IMR-90 (cell line): Measurements from ENCODE around the gene IL2RA. TPM values are rescaled to one million over a fixed set of nuclear protein-coding genes. Genes with fewer than 3 reads are reported as not detected.

Experiments
- ATAC-seq: fragments of 200-7000 bp; cut with Tn5 transposase; 2 replicates; pipeline ENCODE4 v1.9.1; 2020; ENCODE audit warnings: low read depth, mild to moderate bottlenecking, moderate library complexity
- BruUV-seq: library from RNA; stranded (reverse); fragments of 400-500 nt; replicated peaks from 2 replicates; lab custom pipeline; 2021; lab: Mats Ljungman, UMichigan
- CTCF ChIA-PET: fragments of 300-600 bp; formaldehyde crosslinking; extraction: SDS; loops from one replicate; lab custom pipeline; 2021; ENCODE audit warnings: antibody characterized with exemption; lab: Yijun Ruan, JAX
- POLR2A ChIA-PET: fragments of 300-600 bp; sonication (Branson Sonifier 250); formaldehyde crosslinking; loops from one replicate; lab custom pipeline; 2022; ENCODE audit warnings: antibody characterized with exemption; ENCODE audit not compliant: unreplicated experiment; lab: Charles Lee
- DNase-seq: peaks from one replicate; pipeline ENCODE4 v3.0.0; 2013
- H2AFZ ChIP-seq: replicated peaks from 2 replicates; pipeline ENCODE3; 2013; ENCODE audit warnings: low read length, mild to moderate bottlenecking; ENCODE audit not compliant: poor library complexity
- H2AK5ac ChIP-seq: 2 replicates; pipeline ENCODE4 v1.6.1; 2013; ENCODE audit warnings: low read depth, low read length, inconsistent platforms
- H2AK9ac ChIP-seq: replicated peaks from 2 replicates; pipeline ENCODE3; 2013; ENCODE audit warnings: mild to moderate bottlenecking, low read depth, low read length, moderate library complexity; ENCODE audit not compliant: poor library complexity
- H2BK120ac ChIP-seq: 2 replicates; pipeline ENCODE4 v1.6.1; 2013; ENCODE audit warnings: low read depth, low read length, inconsistent platforms
- H2BK15ac ChIP-seq: 3 replicates; pipeline ENCODE4 v1.6.1; 2013; ENCODE audit warnings: low read depth, low read length, inconsistent platforms
- H2BK20ac ChIP-seq: 2 replicates; pipeline ENCODE4 v1.6.1; 2013; ENCODE audit warnings: low read depth, mild to moderate bottlenecking, inconsistent platforms, low read length, moderate library complexity
- H2BK5ac ChIP-seq: 2 replicates; pipeline ENCODE4 v1.6.1; 2013; ENCODE audit warnings: mild to moderate bottlenecking, low read depth, low read length, inconsistent platforms; ENCODE audit not compliant: poor library complexity, severe bottlenecking
- H3K14ac ChIP-seq: replicated peaks from 2 replicates; pipeline ENCODE4 v1.6.1; 2013; ENCODE audit warnings: low read depth, low read length, inconsistent platforms
- H3K18ac ChIP-seq: 2 replicates; pipeline ENCODE4 v1.6.1; 2013; ENCODE audit warnings: low read depth, low read length, control low read depth
- H3K23ac ChIP-seq: 2 replicates; pipeline ENCODE4 v1.6.1; 2013; ENCODE audit warnings: low read depth, low read length, inconsistent platforms
- H3K27ac ChIP-seq: 2 replicates; pipeline ENCODE4 v1.5.1; 2013; ENCODE audit warnings: mild to moderate bottlenecking, control low read depth, low read length; ENCODE audit not compliant: insufficient read depth
- H3K27me3 ChIP-seq: 2 replicates; pipeline ENCODE4 v1.6.1; 2013; ENCODE audit warnings: low read length; ENCODE audit not compliant: control insufficient read depth, insufficient read depth
- H3K36me3 ChIP-seq: 2 replicates; pipeline ENCODE4 v1.6.1; 2013; ENCODE audit warnings: low read length, mixed read lengths; ENCODE audit not compliant: control insufficient read depth, insufficient read depth
- H3K4ac ChIP-seq: 2 replicates; pipeline ENCODE4 v1.6.1; 2013; ENCODE audit warnings: low read depth, low read length, inconsistent platforms
- H3K4me1 ChIP-seq: 2 replicates; pipeline ENCODE4 v1.6.1; 2013; ENCODE audit warnings: low read length, mixed read lengths; ENCODE audit not compliant: control insufficient read depth, insufficient read depth
- H3K4me2 ChIP-seq: 2 replicates; pipeline ENCODE4 v1.6.1; 2013; ENCODE audit warnings: low read depth, mild to moderate bottlenecking, control low read depth, low read length, moderate library complexity
- H3K4me3 ChIP-seq: 2 replicates; pipeline ENCODE4 v1.5.1; 2013; ENCODE audit warnings: low read depth, mild to moderate bottlenecking, control low read depth, low read length, moderate library complexity; ENCODE audit not compliant: insufficient read depth
- H3K56ac ChIP-seq: 2 replicates; pipeline ENCODE4 v1.6.1; 2013; ENCODE audit warnings: low read length, inconsistent platforms; ENCODE audit not compliant: insufficient read depth; ENCODE audit errors: extremely low read depth
- H3K79me1 ChIP-seq, 2 experiments: 2 replicates each; pipeline ENCODE4 v1.6.1; 2013; ENCODE audit warnings: low read length in 2 of 2, inconsistent platforms in 1 of 2, low read depth in 1 of 2
- H3K9ac ChIP-seq: 2 replicates; pipeline ENCODE4 v1.6.1; 2013; ENCODE audit warnings: low read depth, low read length, control low read depth
- H3K9me1 ChIP-seq: 2 replicates; pipeline ENCODE4 v1.6.1; 2013; ENCODE audit warnings: low read length, inconsistent platforms; ENCODE audit not compliant: insufficient read depth
- H3K9me3 ChIP-seq: 2 replicates; pipeline ENCODE4 v1.6.1; 2013; ENCODE audit warnings: low read length; ENCODE audit not compliant: control insufficient read depth, insufficient read depth
- H4K20me1 ChIP-seq: 2 replicates; pipeline ENCODE4 v1.6.1; 2013; ENCODE audit warnings: low read length, inconsistent platforms; ENCODE audit not compliant: insufficient read depth
- H4K5ac ChIP-seq: 2 replicates; pipeline ENCODE4 v1.6.1; 2013; ENCODE audit warnings: mild to moderate bottlenecking, low read depth, low read length, control low read depth
- H4K8ac ChIP-seq, 2 experiments: 2 replicates each; pipeline ENCODE4 v1.6.1; 2013; ENCODE audit warnings: low read depth in 2 of 2, low read length in 2 of 2, control low read depth in 1 of 2, inconsistent platforms in 1 of 2
- H4K91ac ChIP-seq: 2 replicates; pipeline ENCODE4 v1.6.1; 2013; ENCODE audit warnings: low read depth, low read length, inconsistent platforms; ENCODE audit not compliant: insufficient read depth
- MAFK ChIP-seq: IDR thresholded peaks from 2 replicates; pipeline ENCODE4 v1.6.1; 2012; ENCODE audit warnings: low read depth, low read length, improper control_type of control experiment
- SMC3 ChIP-seq: fragments of 150-350 bp; IDR thresholded peaks from 2 replicates; pipeline ENCODE4 v1.6.1; 2016; ENCODE audit warnings: low read depth, mild to moderate bottlenecking, antibody characterized with exemption, low read length, moderate library complexity
- WGBS, 2 experiments: methylation state at CpG; one replicate each; pipeline versions ENCODE4 v1.1.5 to v1.1.7; 2013; ENCODE audit warnings: missing lambda C conversion rate in 2 of 2; ENCODE audit not compliant: insufficient read length in 1 of 2; ENCODE audit errors: extremely low coverage in 2 of 2; 5-methylcytosine and 5-hydroxymethylcytosine counted together
- dilution Hi-C: fragments of 300-500 bp; cut with HindIII; formaldehyde crosslinking; loops from one replicate; pipeline ENCODE4 v1.14.3; 2018; ENCODE audit warnings: low sequenced_read_pairs; ENCODE audit not compliant: unreplicated experiment
- in situ Hi-C: fragments of 300-500 bp; cut with MboI; formaldehyde crosslinking; loops from 3 replicates; pipeline ENCODE4 v1.14.3; 2019; ENCODE audit warnings: low sequenced_read_pairs, inconsistent platforms, mixed read lengths
- intact Hi-C: fragments of 100-400 bp; cut with micrococcal nuclease; formaldehyde crosslinking; loops from 2 replicates; pipeline ENCODE4 v1.10.0; 2022
- polyA plus RNA-seq, 3 experiments: library from polyadenylated mRNA; depleted of rRNA; stranded (reverse); fragments of >200 nt; gene quantifications; 2 replicates each; pipeline ENCODE4 v1.2.3, GENCODE V29; 2012; ENCODE audit warnings: low replicate concordance in 1 of 3
- total RNA-seq: library from RNA; depleted of rRNA; stranded (reverse); fragments of >200 nt; gene quantifications from 2 replicates; pipeline ENCODE4 v1.2.3, GENCODE V29; 2012

IL2RA gene
- total and polyA plus RNA-seq, 2 of the 4 experiments (the other 2 are of a cell fraction): not detected

- Histone ChIP-seq H3K9me1 (peaks cover 2% of the 10 kb centered on the region; the same call in 1 of the 2 replicates), H3K18ac (peak overlapping the region; percentile 21; the same call in 1 of the 2 replicates), H3K4me1 (peaks cover 11% of the 10 kb centered on the region), H2BK5ac (no peak overlapping the region), H3K9ac (no peak overlapping the region; the same call in 1 of the 2 replicates), H4K5ac (peak overlapping the region; percentile 10), H2BK120ac (peak overlapping the region; percentile 18; the same call in 1 of the 2 replicates), H3K79me1 (no peaks in the 10 kb centered on the region), H3K23ac (peak overlapping the region; percentile 34; the same call in 1 of the 2 replicates), H4K91ac (no peak overlapping the region), H4K20me1 (no peaks in the 10 kb centered on the region), H2AK5ac (peak overlapping the region; percentile 51), H3K4ac (0 out of 2 replicates have a peak overlapping the region, but pooled peaks have one; percentile 29), H2BK20ac (no peak overlapping the region), H3K27ac (0 out of 2 replicates have a peak overlapping the region, but pooled peaks have one; percentile 8), H3K9me3 (peaks cover 2% of the 10 kb centered on the region; the same call in 1 of the 2 replicates), H3K4me3 (no peak overlapping the region), H4K8ac (peak overlapping the region in 1 of 2 experiments; percentile 40; a peak in 1 of 4 replicates), H3K36me3 (no peaks in the 10 kb centered on the region), H2BK15ac (no peak overlapping the region), H3K14ac (peak overlapping the region; percentile 4; the same call in 1 of the 2 replicates), H2AFZ (peak overlapping the region; percentile 77), H2AK9ac (peak overlapping the region; percentile 37), H3K4me2 (peak overlapping the region; percentile 25), H3K56ac (no peak overlapping the region), H3K27me3 (no peaks in the 10 kb centered on the region)
- dilution Hi-C loops (no loop called here), intact Hi-C loops (no loop called here), in situ Hi-C loops (no loop called here)
- no TSS peak for BruUV-seq
- ChIA-PET POLR2A (no interaction called here), CTCF (interaction anchor here (1.7 kb wide), 1 partner anchor 318 kb away, joined by 5 read pairs; no protein-coding TSS in a partner anchor)
- TF ChIP-seq MAFK (no peak), SMC3 (no peak)
- ATAC-seq (peak; percentile 37), DNase-seq (peak; percentile 40)
- 11% methylated on average over 3 of the region's 17 CpGs; no CpG with 5 or more reads in 1 of the 2 experiments for WGBS, 2 experiments
These were observed 21.6 kb upstream of the IL2RA start for GRCh38 chr10:6083523-6084475.
